Activated T-helper 2 cell treated with anti-CD3 and anti-CD28 coated beads, Interferon-gamma antibody, Interleukin-2, Interleukin-4, amounts not matched to agents 10 μg/mL and 5 μg/mL and 100 μg/mL, durations not matched to agents 14 hours and 24 hours and 36 hours (primary cell): ENCODE data around the gene POLR2J. TPM values are rescaled to one million over a fixed set of nuclear protein-coding genes. Genes with fewer than 3 reads are reported as not detected.

Experiments
- DNase-seq: peaks from one replicate; pipeline ENCODE4 v3.0.0; 2021; ENCODE audit warnings: low spot score
- H3K27ac Mint-ChIP-seq: one replicate; pipeline ENCODE4 v1.8.0; 2021; ENCODE audit warnings: mixed read lengths
- H3K27me3 Mint-ChIP-seq: one replicate; pipeline ENCODE4 v1.8.0; 2021; ENCODE audit warnings: low read depth, mixed read lengths
- H3K36me3 Mint-ChIP-seq: one replicate; pipeline ENCODE4 v1.8.0; 2021; ENCODE audit warnings: low read depth, mixed read lengths
- H3K4me1 Mint-ChIP-seq: one replicate; pipeline ENCODE4 v1.8.0; 2021; ENCODE audit warnings: low read depth, mixed read lengths
- H3K4me3 Mint-ChIP-seq: one replicate; pipeline ENCODE4 v1.8.0; 2021; ENCODE audit warnings: low read depth, mild to moderate bottlenecking, moderate library complexity, mixed read lengths
- H3K9me3 Mint-ChIP-seq: one replicate; pipeline ENCODE4 v1.8.0; 2021; ENCODE audit warnings: mixed read lengths
- intact Hi-C: fragments of 100-400 bp; cut with micrococcal nuclease; formaldehyde crosslinking; loops from one replicate; pipeline ENCODE4 v1.15.1; 2023
- total RNA-seq: library from RNA; stranded (reverse); gene quantifications from 2 replicates; pipeline ENCODE4 v1.2.3, GENCODE V29; 2022

The POLR2J gene
- total RNA-seq, 1 donor from 2014 or later, result 52.2 TPM

DNA sequence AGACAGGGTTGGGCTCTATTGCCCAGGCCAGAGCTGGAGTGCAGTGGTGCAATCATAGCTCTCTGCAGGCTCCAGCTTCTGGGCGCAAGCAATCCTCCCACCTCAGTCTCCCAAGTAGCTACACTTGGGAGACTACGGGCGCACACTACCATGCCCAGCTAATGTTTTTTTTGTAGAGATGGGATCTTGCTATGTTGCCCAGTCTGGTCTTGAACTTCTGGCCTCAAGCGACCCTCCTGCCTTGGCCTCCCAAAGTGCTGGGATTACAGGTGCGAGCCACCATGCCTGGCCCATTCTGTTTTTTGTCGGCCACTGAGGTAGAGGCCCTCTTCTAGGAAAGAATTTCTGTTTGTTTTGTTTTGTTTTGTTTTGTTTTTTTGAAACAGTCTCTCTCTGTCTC lies 26.3 kb downstream of the POLR2J start:
- Mint-ChIP-seq H3K9me3 (no peaks in the 10 kb centered on the region), H3K27me3 (no peaks in the 10 kb centered on the region), H3K4me1 (no peaks in the 10 kb centered on the region), H3K27ac (no peak overlapping the region), H3K4me3 (no peak overlapping the region), H3K36me3 (peaks cover 10% of the 10 kb centered on the region)
- no peak for DNase-seq
- intact Hi-C loops, result no loop called here

DNA sequence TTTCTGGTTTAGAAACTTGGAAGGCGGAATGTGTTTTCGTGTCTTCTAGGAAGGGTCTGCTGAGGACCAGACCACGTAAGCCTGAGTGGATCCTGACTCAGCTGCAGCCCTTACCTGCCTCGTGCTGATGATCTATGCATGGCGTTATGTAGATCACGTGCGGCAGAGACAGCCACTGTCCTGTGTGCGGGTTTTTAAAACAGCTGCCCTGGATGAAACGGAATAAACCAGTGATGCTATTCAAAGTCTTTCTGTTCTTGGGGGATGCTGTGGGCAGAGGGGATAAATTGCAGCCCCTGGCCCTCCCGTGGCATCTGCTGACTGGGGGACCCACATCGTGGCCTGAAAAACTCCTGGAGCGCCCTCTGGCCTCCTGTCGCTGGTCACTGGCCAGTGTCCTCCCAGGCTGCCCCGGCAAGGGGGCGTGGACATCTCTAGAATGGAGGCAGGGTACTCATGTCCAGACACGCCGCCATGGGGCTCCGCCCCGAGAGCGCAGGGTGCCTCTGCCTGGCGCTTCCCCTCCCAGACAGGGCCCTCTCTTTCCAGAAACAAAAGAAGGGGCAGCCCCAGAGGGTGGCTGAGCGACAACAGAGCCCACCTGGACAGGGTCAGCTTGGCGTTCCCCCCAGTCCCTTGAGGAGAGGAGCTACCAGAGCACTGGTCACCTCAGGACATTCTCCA lies 27.2 kb downstream of the POLR2J start:
- intact Hi-C loops, result no loop called here
- Mint-ChIP-seq H3K27ac (no peak overlapping the region), H3K4me3 (no peak overlapping the region), H3K4me1 (no peaks in the 10 kb centered on the region), H3K36me3 (peaks cover 7% of the 10 kb centered on the region), H3K27me3 (no peaks in the 10 kb centered on the region), H3K9me3 (no peaks in the 10 kb centered on the region)
- DNase-seq, result no peak

DNA sequence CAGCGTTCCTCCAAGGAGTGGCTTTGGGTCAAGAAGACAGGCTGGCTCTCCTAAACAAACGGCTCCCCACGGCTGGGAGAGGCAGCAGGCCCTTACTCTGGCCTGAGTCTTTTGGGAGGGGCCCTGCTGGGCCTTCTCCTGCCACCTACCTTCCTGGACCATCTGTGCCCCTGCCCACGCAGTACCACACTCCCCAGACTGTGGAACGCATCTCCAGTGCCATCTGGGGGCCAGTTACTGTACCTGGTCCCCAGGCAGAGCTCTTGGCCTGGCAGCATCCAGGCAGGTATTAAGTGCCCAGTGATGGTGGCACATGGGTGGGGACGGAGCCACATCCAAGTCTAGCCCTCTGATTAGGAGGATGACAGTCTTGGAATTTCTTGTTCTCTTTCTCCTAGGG lies 28.5 kb downstream of the POLR2J start:
- no peak overlapping the region for H3K4me3 Mint-ChIP-seq
- intact Hi-C loops, result no loop called here
- no peak overlapping the region for H3K27ac Mint-ChIP-seq
- H3K9me3 Mint-ChIP-seq, result no peaks in the 10 kb centered on the region
- H3K4me1 Mint-ChIP-seq, result no peaks in the 10 kb centered on the region
- no peaks in the 10 kb centered on the region for H3K27me3 Mint-ChIP-seq
- no peak for DNase-seq
- peaks cover 12% of the 10 kb centered on the region for H3K36me3 Mint-ChIP-seq

DNA sequence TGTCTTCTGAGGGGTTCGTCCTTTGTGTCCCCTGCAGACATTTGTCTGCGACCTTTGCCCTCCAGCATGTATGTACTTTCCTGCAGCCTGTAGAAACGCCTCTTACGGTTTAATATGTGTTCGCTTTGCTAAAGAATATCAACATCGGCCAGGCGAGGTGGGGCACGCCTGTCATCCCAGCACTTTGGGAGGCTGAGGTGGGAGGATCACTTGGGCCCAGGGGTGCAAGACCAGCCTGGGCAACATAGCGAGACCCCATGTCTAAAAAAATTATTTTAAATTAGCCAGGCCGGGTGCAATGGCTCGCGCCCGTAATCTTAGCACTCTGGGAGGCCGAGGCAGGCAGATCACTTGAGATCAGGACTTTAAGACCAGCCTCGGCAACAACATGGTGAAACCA lies 29.6 kb downstream of the POLR2J start:
- H3K27me3 Mint-ChIP-seq, result no peaks in the 10 kb centered on the region
- peaks cover 17% of the 10 kb centered on the region for H3K36me3 Mint-ChIP-seq
- no peak overlapping the region for H3K27ac Mint-ChIP-seq
- intact Hi-C loops, result no loop called here
- no peaks in the 10 kb centered on the region for H3K4me1 Mint-ChIP-seq
- H3K9me3 Mint-ChIP-seq, result no peaks in the 10 kb centered on the region
- H3K4me3 Mint-ChIP-seq, result no peak overlapping the region
- DNase-seq, result no peak

DNA sequence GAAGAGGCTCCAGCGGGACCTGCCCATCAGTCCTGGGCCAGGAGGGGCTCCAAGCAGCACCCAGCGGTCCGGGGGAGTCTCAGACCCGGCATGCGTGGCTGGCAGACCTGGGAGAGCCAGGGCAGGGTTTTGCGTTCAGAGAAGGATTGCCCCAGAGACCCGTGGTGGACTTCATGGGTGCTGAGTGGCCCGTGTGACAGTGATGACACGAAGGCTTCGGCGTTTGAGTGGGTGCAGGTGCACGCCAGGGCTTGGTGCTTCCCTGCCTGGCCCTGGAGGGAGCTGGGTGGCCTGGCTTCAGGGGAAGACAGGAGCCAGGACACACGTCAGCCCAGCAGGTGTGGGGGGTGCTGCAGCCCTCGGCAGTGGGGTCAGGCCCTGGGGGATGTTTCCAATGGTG lies 31.4 kb downstream of the POLR2J start:
- peaks cover 22% of the 10 kb centered on the region for H3K36me3 Mint-ChIP-seq
- no peaks in the 10 kb centered on the region for H3K4me1 Mint-ChIP-seq
- no peak overlapping the region for H3K27ac Mint-ChIP-seq
- H3K27me3 Mint-ChIP-seq, result no peaks in the 10 kb centered on the region
- no peak for DNase-seq
- H3K9me3 Mint-ChIP-seq, result no peaks in the 10 kb centered on the region
- H3K4me3 Mint-ChIP-seq, result no peak overlapping the region
- intact Hi-C loops, result no loop called here

DNA sequence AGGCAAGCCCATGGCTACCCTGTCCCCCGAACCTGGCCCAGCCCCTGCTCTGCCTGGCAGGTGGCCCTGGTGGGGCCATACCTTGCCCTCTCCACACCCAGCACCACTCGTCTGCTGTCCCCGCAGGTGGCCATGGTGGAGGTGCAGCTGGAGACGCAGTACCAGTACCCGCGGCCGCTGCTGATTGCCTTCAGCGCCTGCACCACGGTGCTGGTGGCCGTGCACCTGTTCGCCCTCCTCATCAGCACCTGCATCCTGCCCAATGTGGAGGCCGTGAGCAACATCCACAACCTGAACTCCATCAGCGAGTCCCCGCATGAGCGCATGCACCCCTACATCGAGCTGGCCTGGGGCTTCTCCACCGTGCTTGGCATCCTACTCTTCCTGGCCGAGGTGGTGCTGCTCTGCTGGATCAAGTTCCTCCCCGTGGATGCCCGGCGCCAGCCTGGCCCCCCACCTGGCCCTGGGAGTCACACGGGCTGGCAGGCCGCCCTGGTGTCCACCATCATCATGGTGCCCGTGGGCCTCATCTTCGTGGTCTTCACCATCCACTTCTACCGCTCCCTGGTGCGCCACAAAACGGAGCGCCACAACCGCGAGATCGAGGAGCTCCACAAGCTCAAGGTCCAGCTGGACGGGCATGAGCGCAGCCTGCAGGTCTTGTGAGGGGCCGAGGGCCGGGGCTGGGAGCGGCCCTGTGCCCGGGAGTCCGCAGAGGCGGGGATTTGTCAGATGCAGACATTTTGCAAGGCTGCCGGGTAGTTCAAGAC lies 32.1 kb downstream of the POLR2J start:
- no peak overlapping the region for H3K4me3 Mint-ChIP-seq
- H3K27me3 Mint-ChIP-seq, result no peaks in the 10 kb centered on the region
- DNase-seq, result no peak
- peaks cover 30% of the 10 kb centered on the region for H3K36me3 Mint-ChIP-seq
- H3K4me1 Mint-ChIP-seq, result no peaks in the 10 kb centered on the region
- H3K27ac Mint-ChIP-seq, result no peak overlapping the region
- H3K9me3 Mint-ChIP-seq, result no peaks in the 10 kb centered on the region
- intact Hi-C loops, result no loop called here

DNA sequence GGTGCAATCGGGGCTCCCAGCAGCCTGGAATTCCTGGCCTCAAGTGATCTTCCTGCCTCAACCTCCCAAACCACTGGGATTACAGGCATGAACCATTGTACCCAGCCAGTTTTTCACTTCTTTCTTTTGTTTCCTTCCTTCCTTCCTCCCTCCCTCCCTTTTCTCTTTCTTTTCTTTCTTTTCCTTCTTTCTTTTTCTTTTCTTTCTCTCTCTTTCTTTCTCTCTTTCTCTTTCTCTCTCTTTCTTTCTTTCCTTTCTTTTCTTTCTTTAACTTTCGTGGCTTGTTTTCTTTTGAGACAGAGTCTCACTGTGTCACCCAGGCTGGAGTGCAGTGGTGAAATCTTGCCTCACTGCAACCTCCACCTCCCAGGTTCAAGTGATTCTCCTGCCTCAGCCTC lies 33.0 kb downstream of the POLR2J start:
- Mint-ChIP-seq H3K4me1 (no peaks in the 10 kb centered on the region), H3K36me3 (peaks cover 33% of the 10 kb centered on the region), H3K27ac (no peak overlapping the region), H3K27me3 (no peaks in the 10 kb centered on the region), H3K4me3 (no peak overlapping the region), H3K9me3 (no peaks in the 10 kb centered on the region)
- DNase-seq, result no peak
- intact Hi-C loops, result no loop called here

DNA sequence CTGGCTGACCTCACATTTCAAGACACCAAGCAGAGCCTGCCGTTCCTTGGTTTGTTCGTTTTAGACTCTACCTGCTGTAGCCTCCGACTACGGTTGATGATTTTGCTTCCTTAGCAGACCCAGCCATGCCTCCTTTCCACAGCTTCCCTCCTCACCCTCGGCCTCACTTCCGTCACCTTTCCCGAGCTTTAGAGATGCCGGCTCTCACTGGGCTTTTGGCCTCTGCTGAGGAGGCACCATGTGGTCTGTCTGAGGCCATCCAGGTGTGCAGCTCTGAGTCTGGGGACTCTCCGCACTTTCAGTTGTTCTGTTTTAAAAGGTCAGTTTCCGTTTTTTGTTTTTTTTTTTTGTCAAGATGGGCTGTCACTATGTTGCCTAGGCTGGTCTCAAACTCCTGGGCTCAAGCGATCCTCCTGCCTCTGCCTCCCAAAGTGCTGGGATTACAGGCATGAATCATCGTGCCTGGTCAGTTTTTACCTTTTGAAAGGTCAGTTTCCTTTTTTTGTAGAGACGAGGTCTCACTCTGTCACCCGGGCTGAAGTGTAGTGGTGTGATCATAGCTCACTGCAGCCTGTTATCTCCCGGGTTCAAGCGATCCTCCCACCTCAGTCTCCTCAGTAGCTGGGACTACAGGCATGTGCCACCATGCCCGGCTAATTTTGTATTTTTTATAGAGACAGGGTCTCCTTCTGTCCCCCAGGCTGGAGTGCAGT lies 33.6 kb downstream of the POLR2J start:
- no peaks in the 10 kb centered on the region for H3K9me3 Mint-ChIP-seq
- H3K27ac Mint-ChIP-seq, result no peak overlapping the region
- no peaks in the 10 kb centered on the region for H3K27me3 Mint-ChIP-seq
- peaks cover 35% of the 10 kb centered on the region for H3K36me3 Mint-ChIP-seq
- no peaks in the 10 kb centered on the region for H3K4me1 Mint-ChIP-seq
- no peak overlapping the region for H3K4me3 Mint-ChIP-seq
- intact Hi-C loops, result no loop called here
- DNase-seq, result no peak

DNA sequence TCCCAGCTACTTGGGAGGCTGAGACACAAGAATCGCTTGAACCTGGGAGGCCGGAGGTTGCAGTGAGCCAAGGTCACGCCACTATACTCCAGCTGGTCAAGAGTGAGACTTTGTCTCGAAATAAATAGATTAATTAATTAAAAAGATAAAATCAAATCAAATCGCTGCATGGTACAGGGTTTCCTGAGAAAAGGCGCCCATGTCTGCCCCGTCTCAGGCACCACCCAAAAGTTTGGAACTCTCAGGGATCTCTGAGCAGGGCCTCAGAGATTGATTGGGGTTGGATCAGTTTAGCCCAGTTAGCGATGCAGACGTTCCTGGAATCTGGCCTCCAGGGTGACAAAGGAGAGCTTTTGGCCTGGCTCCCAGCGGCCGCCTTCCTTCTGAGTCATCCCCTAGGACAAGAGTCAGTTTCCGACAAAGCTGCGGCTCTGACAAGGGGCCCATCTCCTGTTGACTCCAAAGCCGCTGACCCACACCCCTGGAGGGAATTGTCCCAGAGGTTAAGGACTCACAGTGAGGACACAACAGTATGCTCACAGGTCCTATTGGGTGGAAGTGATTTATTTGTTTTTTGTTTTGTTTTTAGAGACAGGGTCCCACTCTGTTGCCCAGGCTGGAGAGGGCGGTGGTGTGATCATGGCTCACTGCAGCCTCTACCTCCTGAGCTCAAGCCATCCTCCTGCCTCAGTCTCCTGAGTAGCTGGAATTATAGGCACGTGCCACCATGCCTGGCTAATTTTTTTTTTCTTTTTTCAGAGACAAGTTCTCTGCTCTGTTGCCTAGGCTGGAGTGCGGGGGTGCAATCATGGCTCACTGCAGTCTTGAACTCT lies 38.5 kb downstream of the POLR2J start:
- H3K27me3 Mint-ChIP-seq, result no peaks in the 10 kb centered on the region
- H3K27ac Mint-ChIP-seq, result no peak overlapping the region
- peaks cover 34% of the 10 kb centered on the region for H3K36me3 Mint-ChIP-seq
- H3K9me3 Mint-ChIP-seq, result no peaks in the 10 kb centered on the region
- DNase-seq, result no peak
- no peaks in the 10 kb centered on the region for H3K4me1 Mint-ChIP-seq
- intact Hi-C loops, result no loop called here
- H3K4me3 Mint-ChIP-seq, result no peak overlapping the region

DNA sequence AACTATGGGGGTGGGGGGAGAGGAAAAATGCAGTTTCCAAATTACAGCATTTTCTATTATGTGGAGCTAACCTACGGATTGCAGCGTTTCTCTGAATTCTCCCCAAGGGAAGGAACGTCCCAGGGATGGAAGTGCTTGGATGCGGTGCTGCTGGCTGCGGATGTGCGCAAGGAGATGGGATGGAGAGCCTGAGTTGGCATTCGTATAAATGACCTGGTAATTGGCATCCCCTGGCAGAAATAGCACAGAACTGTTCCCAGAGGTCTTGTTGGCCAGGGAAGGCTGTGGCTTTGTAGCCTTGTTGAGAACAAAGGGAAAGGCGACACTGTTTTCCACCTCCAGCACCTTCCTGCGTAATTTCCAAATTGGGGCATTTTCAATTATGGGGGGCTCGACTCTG lies 42.6 kb downstream of the POLR2J start:
- Mint-ChIP-seq H3K9me3 (no peaks in the 10 kb centered on the region), H3K4me3 (no peak overlapping the region), H3K27ac (no peak overlapping the region), H3K36me3 (peaks cover 23% of the 10 kb centered on the region), H3K27me3 (no peaks in the 10 kb centered on the region), H3K4me1 (peaks cover 18% of the 10 kb centered on the region)
- no peak for DNase-seq
- intact Hi-C loops, result no loop called here

DNA sequence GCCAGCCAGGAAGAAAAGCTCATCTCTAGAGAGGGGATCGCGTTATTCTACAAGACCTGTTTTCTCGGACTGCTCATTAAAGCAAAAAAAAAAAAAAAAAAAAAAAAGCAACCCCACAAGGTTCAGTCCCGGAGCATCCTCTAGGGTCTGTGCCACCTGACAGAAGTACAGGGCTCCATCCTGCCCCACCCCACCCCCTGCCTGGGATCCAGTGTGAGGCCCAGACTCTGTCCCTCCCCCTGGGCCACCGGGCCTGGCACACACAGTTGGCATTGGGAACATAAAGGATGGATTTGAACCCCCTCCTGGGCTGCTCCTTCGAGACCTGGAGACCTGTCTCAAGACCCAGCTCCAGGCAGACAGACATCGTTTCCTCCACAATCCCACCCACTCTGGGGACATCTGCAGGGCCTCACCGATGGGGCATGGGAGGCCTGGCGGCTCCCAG lies 44.7 kb downstream of the POLR2J start:
- DNase-seq, result no peak
- Mint-ChIP-seq H3K27ac (peak overlapping the region; percentile 81), H3K27me3 (no peaks in the 10 kb centered on the region), H3K36me3 (peaks cover 22% of the 10 kb centered on the region), H3K4me1 (peaks cover 33% of the 10 kb centered on the region), H3K9me3 (no peaks in the 10 kb centered on the region), H3K4me3 (peak overlapping the region; percentile 93)
- intact Hi-C loops, result loop anchor here (1.0 kb wide), 1 partner anchor 8 kb away; no protein-coding TSS in a partner anchor

DNA sequence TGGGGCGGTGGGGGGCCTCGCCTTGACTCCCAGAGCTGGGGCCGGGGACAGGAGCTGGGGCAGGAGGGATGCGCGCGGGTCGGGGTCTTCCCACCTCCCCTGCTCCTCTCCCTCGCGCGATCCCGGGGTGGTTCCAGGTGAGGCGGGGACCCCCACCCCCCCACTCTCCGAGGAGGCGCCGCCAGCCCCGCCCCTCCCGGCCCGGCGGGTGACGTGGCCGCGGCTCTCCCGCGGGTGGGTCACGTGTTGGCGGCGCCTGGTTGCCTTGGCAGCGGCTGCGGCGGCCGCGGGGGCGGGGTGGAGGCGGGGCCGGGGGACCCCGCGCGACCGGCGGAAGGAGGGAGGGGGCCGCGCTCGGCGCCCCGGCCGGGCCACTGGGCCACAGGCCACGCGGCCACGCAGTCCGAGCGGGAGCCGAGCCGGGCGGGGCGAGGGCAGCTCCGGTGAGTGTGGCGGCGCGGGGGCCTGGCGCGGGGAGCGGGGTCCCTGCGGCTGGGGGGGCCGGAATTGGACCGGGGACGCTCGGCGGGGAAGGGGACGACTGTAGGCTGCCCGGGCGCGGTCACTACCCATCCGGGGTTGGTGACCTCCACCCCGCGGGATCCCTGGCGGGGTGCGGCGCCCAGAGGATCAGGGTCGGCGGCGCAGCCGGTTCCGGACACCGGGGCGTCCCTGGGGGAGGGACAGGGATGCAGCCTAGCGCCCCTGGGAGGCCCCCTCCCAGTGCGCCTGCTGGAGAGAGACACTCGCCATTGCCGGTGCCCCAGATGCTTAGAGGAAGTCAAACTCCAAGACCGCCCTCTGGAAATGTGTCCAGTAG lies 45.3 kb downstream of the POLR2J start, which contains the start of gene ORAI2:
TSS of gene ORAI2 (plus strand) at position 357 of the 820 bp plus-strand sequence. CDS start 5,382 bp downstream, outside the sequence.
- peaks cover 34% of the 10 kb centered on the region for H3K4me1 Mint-ChIP-seq
- intact Hi-C loops, result loop anchor here (1.0 kb wide), 2 partner anchors 7 to 31 kb away; partner anchors contain the start of genes ALKBH4 and LRWD1
- H3K4me3 Mint-ChIP-seq, result peak within 1 kb of the TSS; percentile 93
- H3K27ac Mint-ChIP-seq, result peak within 1 kb of the TSS; percentile 89
- peaks cover 22% of the 10 kb centered on the region for H3K36me3 Mint-ChIP-seq
- H3K9me3 Mint-ChIP-seq, result no peaks in the 10 kb centered on the region
- H3K27me3 Mint-ChIP-seq, result no peaks in the 10 kb centered on the region
- peak; percentile 78 for DNase-seq
